ENCODE data around the gene CYREN. TPM values are rescaled to one million over a fixed set of nuclear protein-coding genes. Genes with fewer than 3 reads are reported as not detected.

Gene CYREN
- total and polyA plus RNA-seq, 2 of the 13 experiments (the other 11 are each of a cell fraction or from before 2014, with no cell fraction given): 20.7 to 60.7 TPM

DNA sequence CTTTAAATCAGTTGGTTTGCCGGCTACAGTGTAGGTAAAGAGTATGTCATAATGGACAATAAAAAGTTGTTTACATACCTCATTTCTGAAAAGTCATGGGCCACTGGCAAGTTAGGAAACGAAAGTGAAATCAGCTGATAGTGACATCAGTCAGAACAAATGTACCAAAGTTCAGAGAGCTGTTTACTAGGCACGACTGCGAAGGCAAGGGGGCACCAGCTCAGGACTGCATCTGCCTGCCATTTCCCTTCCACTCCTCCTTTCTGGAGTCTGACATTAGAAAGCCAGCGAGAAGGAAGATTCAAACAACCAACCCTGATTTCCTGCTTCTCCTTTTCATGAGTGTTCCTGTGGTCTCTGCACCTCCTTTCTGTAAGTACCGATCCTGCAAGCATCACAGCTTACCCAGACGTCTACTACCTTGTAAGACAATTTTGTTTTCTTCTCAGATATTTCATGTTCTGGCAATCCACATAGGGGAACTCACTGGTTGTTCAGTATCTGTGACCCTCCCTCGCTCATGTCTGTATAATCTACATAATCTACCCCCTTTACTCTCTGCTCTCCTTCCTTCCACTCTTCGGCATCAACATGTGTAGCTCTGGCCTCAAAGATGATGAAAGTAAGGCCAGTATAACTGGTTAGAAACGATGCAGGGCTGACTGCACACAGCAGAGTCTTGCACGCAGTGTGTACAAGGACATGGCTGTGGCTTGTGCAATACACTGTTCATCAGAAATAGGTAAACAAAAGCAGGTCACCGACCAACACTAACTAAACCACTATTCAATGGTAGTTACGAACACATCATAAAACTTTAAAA, 22.4 kb downstream of the CYREN start, which contains the start of gene TMEM140 (continued):
- TF ChIP-seq, protein P1, sequence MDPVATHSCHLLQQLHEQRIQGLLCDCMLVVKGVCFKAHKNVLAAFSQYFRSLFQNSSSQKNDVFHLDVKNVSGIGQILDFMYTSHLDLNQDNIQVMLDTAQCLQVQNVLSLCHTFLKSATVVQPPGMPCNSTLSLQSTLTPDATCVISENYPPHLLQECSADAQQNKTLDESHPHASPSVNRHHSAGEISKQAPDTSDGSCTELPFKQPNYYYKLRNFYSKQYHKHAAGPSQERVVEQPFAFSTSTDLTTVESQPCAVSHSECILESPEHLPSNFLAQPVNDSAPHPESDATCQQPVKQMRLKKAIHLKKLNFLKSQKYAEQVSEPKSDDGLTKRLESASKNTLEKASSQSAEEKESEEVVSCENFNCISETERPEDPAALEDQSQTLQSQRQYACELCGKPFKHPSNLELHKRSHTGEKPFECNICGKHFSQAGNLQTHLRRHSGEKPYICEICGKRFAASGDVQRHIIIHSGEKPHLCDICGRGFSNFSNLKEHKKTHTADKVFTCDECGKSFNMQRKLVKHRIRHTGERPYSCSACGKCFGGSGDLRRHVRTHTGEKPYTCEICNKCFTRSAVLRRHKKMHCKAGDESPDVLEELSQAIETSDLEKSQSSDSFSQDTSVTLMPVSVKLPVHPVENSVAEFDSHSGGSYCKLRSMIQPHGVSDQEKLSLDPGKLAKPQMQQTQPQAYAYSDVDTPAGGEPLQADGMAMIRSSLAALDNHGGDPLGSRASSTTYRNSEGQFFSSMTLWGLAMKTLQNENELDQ (CRISPR knock-in tag; IDR thresholded peaks at IDR 0.05; ENCODE audit: borderline replicate concordance): no peak
- TF ChIP-seq ISX (CRISPR knock-in tag; conservative IDR thresholded peaks at IDR 0.05) (no peak), SALL1 (CRISPR knock-in tag; IDR thresholded peaks at IDR 0.05) (peak; percentile 76), EZH2 (conservative IDR thresholded peaks at IDR 0.05; ENCODE audit: low read depth, low read length) (no peak), EED (CRISPR knock-in tag; IDR thresholded peaks at IDR 0.05) (no peak; the same call in 1 of the 2 replicates), DMAP1 (CRISPR knock-in tag; IDR thresholded peaks at IDR 0.05) (peak; percentile 25), MAFF (IDR thresholded peaks at IDR 0.05; ENCODE audit: low read depth, low read length) (peak; percentile 51; the same call in 1 of the 2 replicates), MIXL1 (CRISPR knock-in tag; IDR thresholded peaks at IDR 0.05) (peak; percentile 54; the same call in 1 of the 2 replicates), DR1 (CRISPR knock-in tag; IDR thresholded peaks at IDR 0.05) (no peak), CEBPB (IDR thresholded peaks at IDR 0.05; ENCODE audit: borderline replicate concordance, low read depth, low read length) (peak; percentile 99), SMARCE1 (IDR thresholded peaks at IDR 0.05; ENCODE audit: borderline replicate concordance) (no peak), ZNF10 (CRISPR knock-in tag; IDR thresholded peaks at IDR 0.05; ENCODE audit: borderline replicate concordance, low read depth) (no peak), EP300 (IDR thresholded peaks at IDR 0.05; ENCODE audit: low read depth in 2 of 2, low read length in 2 of 2) (peak in 1 of 2 experiments; percentile 72; a peak in 2 of 4 replicates), EP300 (CRISPR knock-in tag; IDR thresholded peaks at IDR 0.05; ENCODE audit: borderline replicate concordance) (no peak; the same call in 1 of the 2 replicates), ZNF782 (CRISPR knock-in tag; IDR thresholded peaks at IDR 0.05; ENCODE audit: borderline replicate concordance) (no peak), ZKSCAN5 (CRISPR knock-in tag; IDR thresholded peaks at IDR 0.05) (no peak), HOXA9 (CRISPR knock-in tag; IDR thresholded peaks at IDR 0.05; ENCODE audit: borderline replicate concordance) (no peak), ZNF816 (CRISPR knock-in tag; IDR thresholded peaks at IDR 0.05; ENCODE audit: borderline replicate concordance) (peak; percentile 76; the same call in 1 of the 2 replicates), ZNF496 (CRISPR knock-in tag; IDR thresholded peaks at IDR 0.05; ENCODE audit: insufficient replicate concordance) (no peak), SMAD3 (CRISPR knock-in tag; IDR thresholded peaks at IDR 0.05) (peak; percentile 34; the same call in 1 of the 2 replicates), ZNF549 (CRISPR knock-in tag; IDR thresholded peaks at IDR 0.05) (no peak), SOX5 (CRISPR knock-in tag; IDR thresholded peaks at IDR 0.05; ENCODE audit: borderline replicate concordance) (peak; percentile 80; the same call in 1 of the 2 replicates), TSC22D2 (CRISPR knock-in tag; IDR thresholded peaks at IDR 0.05; ENCODE audit: borderline replicate concordance) (0 out of 2 replicates have a peak, but pooled peaks have one; percentile 21)
- TF ChIP-seq, protein P2, sequence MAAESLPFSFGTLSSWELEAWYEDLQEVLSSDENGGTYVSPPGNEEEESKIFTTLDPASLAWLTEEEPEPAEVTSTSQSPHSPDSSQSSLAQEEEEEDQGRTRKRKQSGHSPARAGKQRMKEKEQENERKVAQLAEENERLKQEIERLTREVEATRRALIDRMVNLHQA (CRISPR knock-in tag; IDR thresholded peaks at IDR 0.05): no peak
- TF ChIP-seq, protein P3, sequence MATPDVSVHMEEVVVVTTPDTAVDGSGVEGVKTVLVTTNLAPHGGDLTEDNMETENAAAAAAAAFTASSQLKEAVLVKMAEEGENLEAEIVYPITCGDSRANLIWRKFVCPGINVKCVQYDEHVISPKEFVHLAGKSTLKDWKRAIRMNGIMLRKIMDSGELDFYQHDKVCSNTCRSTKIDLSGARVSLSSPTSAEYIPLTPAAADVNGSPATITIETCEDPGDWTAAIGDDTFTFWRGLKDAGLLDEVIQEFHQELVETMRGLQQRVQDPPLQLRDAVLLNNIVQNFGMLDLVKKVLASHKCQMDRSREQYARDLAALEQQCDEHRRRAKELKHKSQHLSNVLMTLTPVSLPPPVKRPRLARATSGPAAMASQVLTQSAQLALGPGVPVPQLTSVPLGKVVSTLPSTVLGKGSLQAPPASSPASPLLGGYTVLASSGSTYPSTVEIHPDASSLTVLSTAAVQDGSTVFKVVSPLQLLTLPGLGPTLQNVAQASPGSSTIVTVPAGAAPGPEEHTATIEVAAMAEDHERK (CRISPR knock-in tag; IDR thresholded peaks at IDR 0.05; ENCODE audit: low read depth): no peak
- TF ChIP-seq, protein P4, sequence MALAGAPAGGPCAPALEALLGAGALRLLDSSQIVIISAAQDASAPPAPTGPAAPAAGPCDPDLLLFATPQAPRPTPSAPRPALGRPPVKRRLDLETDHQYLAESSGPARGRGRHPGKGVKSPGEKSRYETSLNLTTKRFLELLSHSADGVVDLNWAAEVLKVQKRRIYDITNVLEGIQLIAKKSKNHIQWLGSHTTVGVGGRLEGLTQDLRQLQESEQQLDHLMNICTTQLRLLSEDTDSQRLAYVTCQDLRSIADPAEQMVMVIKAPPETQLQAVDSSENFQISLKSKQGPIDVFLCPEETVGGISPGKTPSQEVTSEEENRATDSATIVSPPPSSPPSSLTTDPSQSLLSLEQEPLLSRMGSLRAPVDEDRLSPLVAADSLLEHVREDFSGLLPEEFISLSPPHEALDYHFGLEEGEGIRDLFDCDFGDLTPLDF (CRISPR knock-in tag; IDR thresholded peaks at IDR 0.05): no peak
